ENCODE data around the gene MPC1L. TPM values are rescaled to one million over a fixed set of nuclear protein-coding genes. Genes with fewer than 3 reads are reported as not detected.
A peak's percentile ranks its signal among the peaks of the same experiment; 100 is the strongest.

Gene MPC1L
- total RNA-seq, 6 donors from 2014 or later, result not detected

GRCh38 chrX:40653535-40653934, 30.3 kb downstream of the MPC1L start:
- ATAC-seq (ENCODE audit: low FRiP score in 2 of 2) (no peak), DNase-seq (no peak)
- H3K4me3 ChIP-seq, result no peak overlapping the region
- H3K4me1 ChIP-seq, result no peaks in the 10 kb centered on the region
- 62 to 73% methylated on average over 2 of the region's 2 CpGs for WGBS, 2 donors
- no peaks in the 10 kb centered on the region for H3K27me3 ChIP-seq
- no peaks in the 10 kb centered on the region for H3K9me3 ChIP-seq
- TF ChIP-seq POLR2AphosphoS5 (IDR thresholded peaks at IDR 0.05), result no peak
- TF ChIP-seq EP300 (IDR thresholded peaks at IDR 0.05), result no peak
- no peak for TF ChIP-seq CTCF (IDR thresholded peaks at IDR 0.05)
- TF ChIP-seq POLR2A (IDR thresholded peaks at IDR 0.05), result no peak
- H3K27ac ChIP-seq, result peak overlapping the region in 1 of 4 donors; percentile 3
- peaks cover 0 to 29% (median 6%) of the 10 kb centered on the region in 4 donors for H3K36me3 ChIP-seq

- H3K27ac ChIP-seq, result no peak overlapping the region
Measured at GRCh38 chrX:40660381-40660780, 37.2 kb downstream of the MPC1L start.

DNA sequence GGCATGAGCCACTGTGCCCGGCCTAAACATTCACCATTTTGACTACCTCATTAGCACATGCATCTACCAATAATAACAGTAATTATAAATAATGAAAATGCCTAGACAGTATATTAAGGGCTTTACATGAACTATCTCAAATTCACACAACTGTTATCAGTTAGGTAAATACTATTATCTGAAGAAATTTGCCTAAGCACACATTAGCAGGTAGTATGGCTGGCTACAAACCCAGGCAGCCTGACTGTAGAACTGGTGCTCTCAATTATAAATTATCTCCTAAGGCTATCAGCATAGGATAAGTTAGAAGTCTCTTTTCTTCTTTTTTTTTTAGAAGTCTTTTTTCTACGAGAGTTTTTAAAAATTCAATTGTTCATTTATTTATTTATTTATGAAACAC, 38.3 kb downstream of the MPC1L start:
- no peak for ATAC-seq (ENCODE audit: low FRiP score in 2 of 2)
- TF ChIP-seq POLR2A (IDR thresholded peaks at IDR 0.05) (no peak), EP300 (IDR thresholded peaks at IDR 0.05) (no peak), POLR2AphosphoS5 (IDR thresholded peaks at IDR 0.05) (no peak), CTCF (IDR thresholded peaks at IDR 0.05) (no peak)

More at GRCh38 chrX:40660381-40660780, 37.2 kb downstream of the MPC1L start:
- Histone ChIP-seq H3K9me3 (no peaks in the 10 kb centered on the region), H3K4me1 (no peaks in the 10 kb centered on the region), H3K4me3 (no peak overlapping the region), H3K27me3 (no peaks in the 10 kb centered on the region), H3K36me3 (peaks cover 0 to 58% (median 14%) of the 10 kb centered on the region in 4 donors)
- WGBS, 2 donors, result 94% methylated on average over 5 of the region's 5 CpGs
- DNase-seq (no peak), ATAC-seq (ENCODE audit: low FRiP score in 2 of 2) (no peak)
- TF ChIP-seq CTCF (IDR thresholded peaks at IDR 0.05), result no peak
- TF ChIP-seq POLR2AphosphoS5 (IDR thresholded peaks at IDR 0.05), result no peak

GRCh38 chrX:40663078-40663740, 40.0 kb downstream of the MPC1L start:
- H3K27me3 ChIP-seq, result no peaks in the 10 kb centered on the region
- 82 to 94% methylated on average over 3 of the region's 3 CpGs for WGBS, 2 donors
- H3K4me1 ChIP-seq, result no peaks in the 10 kb centered on the region
- no peak for DNase-seq
- H3K4me3 ChIP-seq, result no peak overlapping the region
- no peak for ATAC-seq (ENCODE audit: low FRiP score in 2 of 2)
- TF ChIP-seq CTCF (IDR thresholded peaks at IDR 0.05), result no peak
- TF ChIP-seq POLR2AphosphoS5 (IDR thresholded peaks at IDR 0.05), result no peak
- no peak for TF ChIP-seq POLR2A (IDR thresholded peaks at IDR 0.05)
- TF ChIP-seq EP300 (IDR thresholded peaks at IDR 0.05), result no peak
- H3K36me3 ChIP-seq, result peaks cover 0 to 51% (median 12%) of the 10 kb centered on the region in 4 donors
- H3K9me3 ChIP-seq, result no peaks in the 10 kb centered on the region
- no peak overlapping the region for H3K27ac ChIP-seq

More for the DNA sequence above, 38.3 kb downstream of the MPC1L start:
- peaks cover 0 to 58% (median 14%) of the 10 kb centered on the region in 4 donors for H3K36me3 ChIP-seq
- 88 to 92% methylated on average over 1 to 2 of the region's 2 CpGs for WGBS, 2 donors
- H3K4me1 ChIP-seq, result no peaks in the 10 kb centered on the region
- H3K9me3 ChIP-seq, result no peaks in the 10 kb centered on the region
- H3K27me3 ChIP-seq, result no peaks in the 10 kb centered on the region
- no peak overlapping the region for H3K4me3 ChIP-seq
- DNase-seq, result no peak
- H3K27ac ChIP-seq, result no peak overlapping the region
